Activated CD4-positive, alpha-beta T cell treated with anti-CD3 and anti-CD28 coated beads, Interleukin-2, amount 10 ng/mL, durations not matched to agents 7 days and 5 days (primary cell): Measurements from ENCODE around the gene MTFMT. TPM values are rescaled to one million over a fixed set of nuclear protein-coding genes. Genes with fewer than 3 reads are reported as not detected.
A peak's percentile ranks its signal among the peaks of the same experiment; 100 is the strongest.

Experiments used
- CTCF ChIA-PET: fragments of 350-600 bp; sonication (Branson Sonifier 250); formaldehyde crosslinking; loops from one replicate; lab custom pipeline; 2021; ENCODE audit warnings: antibody characterized with exemption; lab: Charles Lee
- POLR2A ChIA-PET: fragments of 350-600 bp; sonication (Branson Sonifier 250); formaldehyde crosslinking; loops from one replicate; lab custom pipeline; 2021; ENCODE audit warnings: antibody characterized with exemption; lab: Charles Lee
- DNase-seq: peaks from one replicate; pipeline ENCODE4 v3.0.0-alpha.2; 2020
- H3K27ac Mint-ChIP-seq: one replicate; pipeline ENCODE4 v1.8.0; 2021; ENCODE audit warnings: mild to moderate bottlenecking, moderate library complexity, mixed read lengths
- H3K27me3 Mint-ChIP-seq: one replicate; pipeline ENCODE4 v1.8.0; 2021; ENCODE audit warnings: mixed read lengths
- H3K36me3 Mint-ChIP-seq: one replicate; pipeline ENCODE4 v1.8.0; 2021; ENCODE audit warnings: low read depth, mixed read lengths
- H3K4me1 Mint-ChIP-seq: one replicate; pipeline ENCODE4 v1.8.0; 2021; ENCODE audit warnings: mixed read lengths
- H3K4me3 Mint-ChIP-seq: one replicate; pipeline ENCODE4 v1.8.0; 2021; ENCODE audit warnings: mild to moderate bottlenecking, moderate library complexity, mixed read lengths
- H3K9me3 Mint-ChIP-seq: one replicate; pipeline ENCODE4 v1.8.0; 2021; ENCODE audit warnings: mixed read lengths
- total RNA-seq, 2 experiments: library from RNA; stranded (reverse); gene quantifications; one replicate each; pipeline ENCODE4 v1.2.3, GENCODE V29; 2021

The MTFMT gene
- total RNA-seq, 2 experiments from 2014 or later = 13.7 to 15.9 TPM

- H3K4me1 Mint-ChIP-seq = peaks cover 6% of the 10 kb centered on the region
- no peak overlapping the region for H3K27ac Mint-ChIP-seq
- ChIA-PET CTCF (no interaction called here), POLR2A (no interaction called here)
- H3K4me3 Mint-ChIP-seq = no peak overlapping the region
- DNase-seq = no peak
- no peaks in the 10 kb centered on the region for H3K9me3 Mint-ChIP-seq
- peaks cover 62% of the 10 kb centered on the region for H3K36me3 Mint-ChIP-seq
- H3K27me3 Mint-ChIP-seq = no peaks in the 10 kb centered on the region
Measured at GRCh38 chr15:64959128-64959527, 70.3 kb downstream of the MTFMT start.

GRCh38 chr15:64954395-64954794, 75.0 kb downstream of the MTFMT start:
- H3K4me1 Mint-ChIP-seq = peaks cover 2% of the 10 kb centered on the region
- H3K36me3 Mint-ChIP-seq = peaks cover 33% of the 10 kb centered on the region
- POLR2A ChIA-PET = no interaction called here
- H3K4me3 Mint-ChIP-seq = no peak overlapping the region
- CTCF ChIA-PET = no interaction called here
- no peak for DNase-seq
- no peaks in the 10 kb centered on the region for H3K9me3 Mint-ChIP-seq
- H3K27me3 Mint-ChIP-seq = no peaks in the 10 kb centered on the region
- H3K27ac Mint-ChIP-seq = no peak overlapping the region

- Mint-ChIP-seq H3K27me3 (no peaks in the 10 kb centered on the region), H3K9me3 (no peaks in the 10 kb centered on the region), H3K27ac (peak overlapping the region; percentile 36), H3K4me1 (peaks cover 2% of the 10 kb centered on the region), H3K4me3 (no peak overlapping the region), H3K36me3 (peaks cover 17% of the 10 kb centered on the region)
- CTCF ChIA-PET = no interaction called here
- POLR2A ChIA-PET = no interaction called here
- no peak for DNase-seq
Measured at GRCh38 chr15:64951777-64952418, 77.5 kb downstream of the MTFMT start.

Other genes starting within 250 kb of the MTFMT start
- 10 to 100 TPM; 56.8 to 66.1 TPM for gene PIF1, start 204.0 kb downstream of the MTFMT start, total RNA-seq
- gene PLEKHO2, start 187.7 kb downstream of the MTFMT start, total RNA-seq = 10 to 100 TPM; 25.4 to 27.6 TPM
- gene ANKDD1A, start 117.7 kb downstream of the MTFMT start, total RNA-seq = 1 to 10 TPM in 1 of 2 experiments, under 1 TPM in 1; 0.87 to 1.1 TPM
- gene SPG21, start 39.7 kb downstream of the MTFMT start, total RNA-seq = 10 to 100 TPM; 59.0 to 65.5 TPM
- gene SLC51B, start 15.7 kb upstream of the MTFMT start, total RNA-seq = not detected
- not detected for gene RASL12, start 38.4 kb upstream of the MTFMT start, total RNA-seq
- not detected for gene KBTBD13, start 47.1 kb upstream of the MTFMT start, total RNA-seq
- 1 to 10 TPM; 3.8 to 5.3 TPM for gene UBAP1L, start 85.6 kb upstream of the MTFMT start, total RNA-seq
- 10 to 100 TPM; 19.5 to 26.5 TPM for gene PDCD7, start 104.2 kb upstream of the MTFMT start, total RNA-seq
- gene CLPX, start 155.7 kb upstream of the MTFMT start, total RNA-seq = 10 to 100 TPM; 44.9 to 47.3 TPM
- gene CILP, start 181.8 kb upstream of the MTFMT start, total RNA-seq = under 1 TPM; 0.04 to 0.12 TPM